ENCODE measurements around the gene CUL1.
"Not testable (repeated sequence)": the region's sequence is repeated elsewhere in the genome, so short reads cannot be mapped to it uniquely, and the experiment has no call there.

Gene CUL1

GRCh38 chr7:148698007-148698396, 701 bp upstream of the CUL1 start:
- DNase-seq, result no peak

- DNase-seq, result peak; percentile 32
These were observed 500 bp downstream of the CUL1 start for GRCh38 chr7:148699024-148699781.

- DNase-seq, result peak; percentile 41
These were observed 1.3 kb downstream of the CUL1 start for GRCh38 chr7:148699782-148700629.

GRCh38 chr7:148700661-148701064, 2.0 kb downstream of the CUL1 start:
- DNase-seq, result peak; percentile 74

- DNase-seq, result no peak
These were observed 2.7 kb downstream of the CUL1 start for GRCh38 chr7:148701414-148701813.

GRCh38 chr7:148702876-148703670, 4.4 kb downstream of the CUL1 start:
- no peak for DNase-seq

- DNase-seq, result not testable (repeated sequence)
These were observed 4.9 kb downstream of the CUL1 start for GRCh38 chr7:148703671-148703962.

GRCh38 chr7:148704189-148704588, 5.5 kb downstream of the CUL1 start:
- no peak for DNase-seq

GRCh38 chr7:148704970-148705369, 6.3 kb downstream of the CUL1 start:
- no peak for DNase-seq

GRCh38 chr7:148706368-148706767, 7.7 kb downstream of the CUL1 start:
- DNase-seq, result no peak

GRCh38 chr7:148708026-148708885, 9.6 kb downstream of the CUL1 start:
- peak; percentile 66 for DNase-seq

GRCh38 chr7:148709014-148709413, 10.3 kb downstream of the CUL1 start:
- DNase-seq, result no peak

GRCh38 chr7:148710426-148710825, 11.7 kb downstream of the CUL1 start:
- DNase-seq, result not testable (repeated sequence)

- DNase-seq, result no peak
These were observed 12.7 kb downstream of the CUL1 start for GRCh38 chr7:148711191-148712102.

- no peak for DNase-seq
These were observed 14.1 kb downstream of the CUL1 start for GRCh38 chr7:148712678-148713329.

- no peak for DNase-seq
These were observed 15.8 kb downstream of the CUL1 start for GRCh38 chr7:148714498-148714897.

GRCh38 chr7:148715027-148715426, 16.3 kb downstream of the CUL1 start:
- no peak for DNase-seq

- DNase-seq, result no peak
These were observed 18.6 kb downstream of the CUL1 start for GRCh38 chr7:148717266-148717793.

GRCh38 chr7:148718431-148718830, 19.7 kb downstream of the CUL1 start:
- no peak for DNase-seq

- DNase-seq, result no peak
These were observed 21.1 kb downstream of the CUL1 start for GRCh38 chr7:148719753-148720152.

GRCh38 chr7:148720472-148720871, 21.8 kb downstream of the CUL1 start:
- no peak for DNase-seq
